ENCODE results near the gene TNS1.
A peak's percentile ranks its signal among the peaks of the same experiment; 100 is the strongest.
"Not testable (repeated sequence)": the region's sequence is repeated elsewhere in the genome, so short reads cannot be mapped to it uniquely, and the experiment has no call there.

Gene TNS1

DNA sequence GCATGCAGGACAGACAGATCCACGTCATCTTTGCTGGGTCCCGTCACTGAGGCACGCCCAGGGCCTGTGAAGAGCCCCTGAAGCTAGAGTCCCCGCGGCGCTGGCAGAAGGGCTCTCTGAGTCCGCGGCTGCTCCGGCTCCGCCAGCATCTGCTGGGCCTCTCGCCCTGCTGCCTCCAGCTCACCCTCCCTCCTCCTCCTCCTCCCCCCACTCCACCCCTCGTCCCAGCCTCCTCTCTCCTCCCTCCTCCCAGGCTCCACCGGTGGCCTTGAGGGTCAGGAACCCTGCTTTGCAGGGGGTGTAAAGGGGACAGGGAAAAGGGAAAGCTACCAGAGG, at the start of gene TNS1:
Gene TNS1 (minus strand): TSS at position 151 of the 336 bp plus-strand sequence. CDS start 123 bp downstream, at position 28.
- DNase-seq (ENCODE audit: low spot score), result no peak

DNA sequence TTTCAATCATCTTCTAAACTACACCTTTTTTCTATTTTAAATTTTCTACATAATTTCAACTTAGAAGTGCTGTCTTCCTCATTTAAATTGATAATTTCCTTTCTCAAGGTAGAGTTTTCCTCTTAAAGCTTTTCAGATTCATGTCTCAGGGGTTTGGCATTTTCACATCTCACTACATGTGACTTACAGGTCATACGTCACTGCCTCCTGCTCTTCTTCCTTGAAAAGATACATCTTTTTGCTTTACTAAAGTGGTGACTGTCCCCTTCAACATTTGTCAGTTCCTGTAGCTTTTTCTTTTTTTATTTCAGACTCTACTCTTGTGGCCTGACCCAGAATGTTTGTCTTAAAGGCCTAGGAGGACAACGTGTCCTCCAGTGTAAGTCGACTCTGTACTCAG, 49.1 kb upstream of the TNS1 start:
- no peak for DNase-seq (ENCODE audit: low spot score)

DNA sequence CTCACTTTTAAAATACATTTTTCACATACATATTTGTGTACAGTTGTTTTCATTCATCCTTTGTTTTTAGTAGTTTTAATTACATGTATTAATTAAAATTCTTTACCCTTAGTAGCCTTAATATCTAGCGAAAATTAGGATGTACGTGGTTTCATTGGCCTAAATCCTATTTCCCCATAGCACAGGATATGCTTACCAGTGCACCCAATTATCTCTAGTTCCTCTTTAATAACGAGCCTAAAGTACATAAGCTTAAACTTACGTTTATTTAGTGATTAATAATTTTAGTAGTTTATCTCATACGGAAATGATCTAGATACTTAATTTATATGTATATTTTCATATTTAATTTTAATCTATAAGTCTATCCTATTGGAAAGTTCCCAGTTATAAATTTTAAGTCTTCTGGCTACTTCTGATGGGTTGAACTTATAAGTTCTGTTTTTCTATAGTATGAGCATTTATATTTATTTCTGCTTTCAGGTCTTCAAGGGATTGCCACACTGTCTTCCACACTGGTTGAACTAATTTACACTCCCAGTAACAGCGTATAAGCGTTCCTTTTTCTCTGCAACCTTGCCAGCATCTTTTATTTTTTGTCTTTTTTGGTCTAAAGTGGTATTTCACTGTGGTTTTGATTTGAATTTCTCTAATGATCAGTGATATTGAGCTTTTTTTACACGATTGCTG, 44.9 kb upstream of the TNS1 start:
- DNase-seq (ENCODE audit: low spot score), result no peak

DNA sequence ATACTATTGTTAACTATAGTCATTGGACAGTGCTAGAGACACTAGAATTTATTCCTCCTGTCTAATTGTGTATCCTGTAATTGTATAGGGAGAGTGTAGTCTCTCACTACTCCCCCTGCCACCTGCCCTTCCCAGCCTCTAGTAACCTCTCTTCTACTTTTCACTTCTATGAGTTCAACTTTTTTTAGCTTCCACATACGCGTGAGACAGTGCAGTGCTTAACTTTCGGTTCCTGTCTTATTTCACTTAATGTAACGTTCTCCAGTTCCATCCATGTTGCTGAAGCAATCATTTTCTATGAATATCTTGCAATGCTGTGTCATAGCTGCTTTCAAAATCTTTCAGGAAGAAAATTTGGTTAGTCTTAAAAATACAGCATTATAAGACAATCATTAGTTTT, 43.4 kb upstream of the TNS1 start:
- no peak for DNase-seq (ENCODE audit: low spot score)

GRCh38 chr2:218044599-218044998, 41.8 kb upstream of the TNS1 start:
- not testable (repeated sequence) for DNase-seq (ENCODE audit: low spot score)

DNA sequence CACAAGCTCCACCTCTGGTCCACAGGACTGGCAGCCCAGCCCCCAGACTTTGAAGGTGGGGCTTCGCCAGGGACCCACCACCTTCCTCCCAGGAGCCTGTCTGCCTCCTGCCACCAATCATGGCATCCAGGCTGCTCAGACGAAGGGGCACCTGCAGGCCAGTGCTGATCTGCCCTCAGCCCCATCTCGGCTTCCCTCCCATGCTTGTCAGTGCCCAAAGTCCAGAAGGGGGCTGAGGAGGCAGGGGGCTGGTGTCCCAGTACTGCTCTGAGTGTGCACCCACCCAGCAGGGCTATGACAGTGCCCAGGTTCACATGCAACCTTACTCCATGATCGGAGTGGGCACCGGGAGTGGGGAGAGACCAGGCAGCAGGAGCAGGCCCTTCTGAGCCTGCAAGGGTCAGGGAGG, 40.9 kb upstream of the TNS1 start:
- DNase-seq (ENCODE audit: low spot score), result no peak

DNA sequence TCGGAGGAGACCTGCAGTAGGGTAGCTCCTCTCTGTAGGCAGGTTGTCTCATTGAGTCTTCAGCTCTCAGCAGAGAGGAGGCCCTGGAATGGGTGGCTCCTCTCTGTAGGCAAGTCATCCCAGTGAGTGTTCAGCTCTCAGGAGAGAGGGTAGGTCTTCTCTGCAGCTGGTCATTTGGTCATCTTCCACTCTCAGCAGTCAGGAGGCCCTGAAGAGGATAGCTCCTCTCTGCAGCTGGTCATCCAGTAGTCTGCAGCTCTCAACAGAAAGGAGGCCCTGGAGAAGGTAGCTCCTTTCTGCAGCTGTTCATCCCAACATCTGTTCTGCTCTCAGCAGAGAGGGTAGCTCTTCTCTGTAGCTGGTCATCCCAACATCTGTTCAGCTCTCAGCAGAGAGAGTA, 40.3 kb upstream of the TNS1 start:
- DNase-seq (ENCODE audit: low spot score), result no peak

GRCh38 chr2:218041302-218042168, 38.7 kb upstream of the TNS1 start:
- DNase-seq (ENCODE audit: low spot score), result no peak

GRCh38 chr2:218040883-218041282, 38.1 kb upstream of the TNS1 start:
- DNase-seq (ENCODE audit: low spot score), result no peak

DNA sequence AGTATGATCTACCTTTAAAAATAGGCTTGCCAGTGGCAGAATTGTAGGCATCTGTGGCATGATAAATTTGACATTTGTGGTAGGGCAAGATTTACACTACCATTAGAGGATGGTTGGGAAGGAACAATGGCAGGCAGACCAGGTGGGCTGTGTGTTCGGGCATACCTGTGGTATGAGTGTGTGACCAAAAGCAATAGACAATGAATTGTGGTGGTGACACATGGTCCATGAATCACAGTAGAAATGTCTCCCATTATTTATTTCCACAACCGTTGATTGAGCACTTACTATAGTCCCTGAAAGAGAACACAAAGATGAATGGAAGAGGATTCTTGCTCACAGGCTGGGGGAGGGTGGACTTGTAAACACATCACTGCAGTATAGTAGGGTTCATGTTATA, 36.4 kb upstream of the TNS1 start:
- DNase-seq (ENCODE audit: low spot score), result no peak

DNA sequence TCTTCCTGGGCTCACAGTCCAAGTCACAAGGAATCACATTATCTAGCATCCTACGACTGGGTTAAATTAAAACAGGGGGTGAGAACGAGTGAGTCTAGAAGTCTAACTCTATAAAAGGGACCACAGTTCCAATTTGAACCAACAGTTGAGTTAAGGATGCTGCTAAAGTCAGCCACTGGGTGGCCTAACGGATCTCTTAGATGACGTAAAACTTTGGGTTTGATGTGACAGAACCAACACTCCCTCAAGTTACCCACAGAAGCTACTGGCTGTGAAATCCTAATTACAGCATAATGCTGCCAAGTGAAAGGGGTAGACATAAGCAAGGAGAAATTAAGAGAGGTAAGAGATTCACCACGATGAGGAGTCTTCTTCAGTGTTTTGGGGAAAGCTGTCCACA, 33.6 kb upstream of the TNS1 start:
- no peak for DNase-seq (ENCODE audit: low spot score)

DNA sequence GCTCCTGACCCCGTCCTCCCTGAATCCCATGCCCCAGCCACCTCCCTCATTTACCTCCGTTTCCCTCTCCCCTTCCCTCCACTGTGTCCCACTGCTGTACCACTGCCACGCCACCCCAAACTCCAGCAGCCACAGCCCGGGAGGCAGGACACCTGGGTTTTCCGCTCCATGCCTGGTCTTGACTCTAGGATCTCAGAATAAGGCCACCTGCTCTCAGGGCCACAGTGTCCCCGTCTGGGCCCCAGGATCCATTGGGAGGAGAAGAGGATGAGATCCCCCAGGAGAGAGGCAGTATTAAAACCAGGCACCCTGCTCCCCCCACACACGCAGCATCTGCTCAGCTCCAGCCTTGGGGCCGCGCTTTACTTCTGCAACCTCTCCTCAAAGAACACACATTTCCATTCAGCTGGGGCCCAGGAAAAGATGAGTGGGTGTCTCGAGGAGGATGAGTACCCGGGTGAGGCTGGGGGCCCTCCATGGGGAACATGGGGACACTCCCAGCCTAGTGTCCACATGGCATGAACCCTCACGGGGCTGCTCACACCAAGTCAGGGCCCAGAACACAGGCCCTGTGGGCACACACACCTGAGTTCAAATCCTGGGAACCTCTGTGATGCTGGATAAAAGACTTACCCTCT, 32.8 kb upstream of the TNS1 start:
- DNase-seq (ENCODE audit: low spot score), result no peak

- peak; percentile 74 for DNase-seq (ENCODE audit: low spot score)
Observed at GRCh38 chr2:218034497-218035213, 31.9 kb upstream of the TNS1 start.

DNA sequence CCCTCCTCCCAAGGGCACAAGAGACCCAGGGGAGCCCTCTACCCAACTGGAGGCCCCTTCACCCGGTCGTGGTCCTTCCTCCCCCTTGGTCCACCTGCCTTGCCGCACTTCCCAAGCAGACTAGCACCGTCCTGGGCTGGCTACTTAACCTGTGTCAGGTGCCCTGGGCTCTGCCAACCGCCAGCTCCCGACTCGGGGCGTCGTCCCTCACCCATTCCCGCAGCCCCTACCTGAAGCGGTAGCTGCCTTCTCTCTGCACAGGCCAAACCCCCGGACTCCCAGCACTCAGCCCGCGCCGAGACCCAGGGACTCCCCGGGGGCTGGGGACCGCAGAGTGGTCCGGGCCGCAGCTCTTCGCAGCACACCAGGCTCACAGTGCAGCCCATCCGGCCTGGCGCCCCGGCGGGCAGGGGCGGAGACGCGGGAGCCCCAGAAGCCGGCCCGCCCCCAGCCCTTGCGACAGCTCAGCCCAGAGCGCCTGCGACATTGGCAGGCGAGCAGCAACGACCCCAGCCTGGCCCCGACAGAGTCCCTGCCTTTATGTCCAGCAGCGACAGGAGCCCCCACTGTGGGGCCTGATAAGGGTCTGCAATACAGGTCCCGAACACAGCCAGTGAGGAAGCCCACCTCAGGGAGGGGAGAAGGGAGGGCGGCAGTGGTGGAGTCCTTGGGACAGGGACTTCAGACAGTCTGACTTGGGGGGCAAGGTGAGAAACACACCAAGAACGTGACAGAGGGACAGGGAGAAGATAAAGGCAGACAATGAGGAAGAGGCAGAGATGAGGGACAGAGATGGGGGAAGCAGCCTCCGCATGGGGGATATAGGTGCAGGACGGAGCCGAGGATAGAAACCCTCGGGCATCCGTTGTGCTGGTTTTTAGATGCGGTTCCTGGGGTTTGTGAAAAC, 31.0 kb upstream of the TNS1 start:
- no peak for DNase-seq (ENCODE audit: low spot score)

DNA sequence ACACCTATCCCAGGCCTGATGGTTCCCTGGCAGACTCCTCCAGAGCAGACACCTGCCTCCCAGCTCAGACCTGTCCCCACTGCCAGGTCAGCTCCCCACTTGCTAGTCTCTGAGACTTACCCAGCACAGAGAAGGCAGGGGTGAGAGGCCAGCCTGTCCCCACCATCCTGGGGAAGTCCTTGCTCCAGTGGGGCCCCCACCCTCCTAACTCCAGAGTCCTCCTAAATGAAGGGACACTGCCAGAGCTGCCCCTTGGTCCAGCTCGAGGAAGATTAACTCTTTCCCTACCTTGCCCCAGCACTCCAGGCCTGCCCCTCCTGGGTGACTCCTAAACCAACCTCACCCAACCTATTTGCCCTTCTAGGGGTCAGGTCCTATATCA, 30.4 kb upstream of the TNS1 start:
- DNase-seq (ENCODE audit: low spot score), result no peak

- DNase-seq (ENCODE audit: low spot score), result no peak
Observed at GRCh38 chr2:218032336-218033171, 29.8 kb upstream of the TNS1 start.

DNA sequence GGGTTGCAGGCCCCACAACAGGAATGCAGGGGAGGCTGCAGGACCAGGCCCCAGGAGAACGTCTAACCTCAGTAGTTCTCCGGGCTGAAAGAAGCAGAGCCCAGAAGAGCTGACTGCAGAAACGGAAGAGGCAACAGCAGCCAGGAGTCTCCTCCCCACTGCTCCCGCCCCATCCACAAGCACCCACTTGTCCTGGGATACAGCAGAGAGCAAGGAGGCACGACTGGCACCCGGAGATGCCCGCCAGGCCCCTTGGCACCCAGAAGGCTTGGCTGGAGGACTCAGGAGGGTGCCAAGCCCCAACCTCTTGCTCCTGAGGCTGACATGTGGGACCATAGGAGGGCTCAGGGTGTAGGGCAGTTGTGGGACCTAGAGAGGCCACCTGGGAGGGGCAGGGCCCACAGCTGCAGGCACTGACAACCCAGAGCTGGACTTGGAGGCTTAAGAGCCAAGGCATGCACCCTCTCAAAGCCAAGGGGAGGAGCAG, 29.0 kb upstream of the TNS1 start:
- no peak for DNase-seq (ENCODE audit: low spot score)

GRCh38 chr2:218031261-218031660, 28.5 kb upstream of the TNS1 start:
- DNase-seq (ENCODE audit: low spot score), result no peak

DNA sequence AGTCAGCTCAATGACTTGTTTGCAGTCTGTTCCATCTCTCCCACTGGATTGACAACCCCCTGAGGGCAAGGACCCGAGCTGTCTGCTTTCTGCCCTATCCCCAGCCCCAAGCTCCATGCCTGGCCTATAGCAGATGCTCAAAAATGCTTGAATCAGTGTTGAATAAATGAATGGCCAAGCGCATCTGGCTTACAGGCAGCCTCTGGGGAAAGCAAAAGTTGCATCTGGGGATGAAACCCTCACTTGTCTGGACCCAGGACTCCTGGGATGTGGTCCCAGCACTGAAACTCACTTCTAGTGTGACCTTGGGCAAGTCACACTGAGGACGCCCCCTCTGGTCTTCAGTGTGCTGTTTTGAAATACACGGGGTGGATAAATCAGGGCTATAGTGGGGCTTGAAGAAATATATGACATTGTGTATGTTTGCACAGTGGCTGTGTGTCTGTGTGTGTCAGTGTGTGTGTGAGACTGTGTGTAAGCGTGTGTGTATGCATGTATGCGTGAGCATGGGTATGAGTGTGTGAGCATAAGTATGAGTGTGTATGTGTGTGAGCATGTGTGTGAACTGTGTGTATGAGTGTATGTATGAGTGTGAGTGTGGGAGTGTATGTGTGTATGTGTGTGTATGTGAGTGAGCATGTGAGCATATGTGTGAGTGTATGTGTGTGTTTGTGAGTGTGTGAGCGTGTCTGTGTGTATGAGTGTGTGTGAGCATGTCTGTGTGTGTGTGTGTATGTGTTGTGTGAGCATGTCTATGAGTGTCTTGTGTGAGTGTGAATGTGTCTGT, 27.8 kb upstream of the TNS1 start:
- DNase-seq (ENCODE audit: low spot score), result no peak

All from activated CD4-positive, alpha-beta T cell treated with anti-CD3 and anti-CD28 coated beads, Interleukin-2, Interleukin-4, amounts not matched to agents 100 ng/mL and 50 ng/mL, durations not matched to agents 16 hours and 8 hours (primary cell).